ENCODE measurements around the gene CHL1.
"Not testable (repeated sequence)": the region's sequence is repeated elsewhere in the genome, so short reads cannot be mapped to it uniquely, and the experiment has no call there.

The CHL1 gene

GRCh38 chr3:346186-346585, 149.6 kb downstream of the CHL1 start:
- no peak for DNase-seq

DNA sequence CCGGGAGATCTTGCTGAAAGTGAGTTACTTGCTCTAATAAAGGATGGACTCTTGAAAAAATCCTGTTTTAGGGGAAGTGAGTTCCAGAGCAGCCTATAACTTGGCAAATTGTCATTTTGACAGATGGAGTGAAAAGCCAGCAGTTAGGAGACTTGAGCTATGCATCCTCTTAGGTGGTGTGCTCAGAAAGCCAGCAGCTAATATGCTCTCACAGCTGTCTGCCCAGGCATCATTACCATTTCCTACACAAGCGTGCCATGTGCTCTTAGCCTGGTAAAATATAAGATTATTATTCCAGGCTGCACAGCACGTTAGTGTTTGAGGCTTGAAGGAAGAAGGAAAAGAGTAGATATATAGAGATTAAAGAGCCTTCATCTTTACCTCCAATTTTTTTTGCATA, 151.0 kb downstream of the CHL1 start:
- DNase-seq: no peak

DNA sequence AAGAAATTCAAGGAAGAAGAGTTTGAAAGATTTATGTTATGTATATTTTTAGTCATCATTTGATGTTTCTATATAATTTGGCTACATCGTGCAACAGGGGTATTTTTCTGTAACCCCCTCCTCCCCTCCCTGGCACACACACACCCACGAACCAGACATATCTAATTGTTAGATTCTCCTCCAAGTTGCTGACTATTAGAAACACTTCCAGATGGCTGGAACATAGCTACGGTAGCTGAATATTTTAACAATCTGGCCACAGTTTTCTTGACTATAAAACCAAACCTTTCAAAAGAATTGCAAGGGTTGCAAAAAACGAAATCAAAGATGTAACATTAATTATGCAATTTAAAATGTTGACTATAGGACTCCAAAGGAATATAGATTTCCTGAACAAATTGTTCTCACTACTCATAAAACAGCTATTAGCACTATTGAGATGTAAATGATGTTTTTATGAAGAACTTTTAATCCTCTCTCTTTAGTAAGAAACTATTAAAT, 154.4 kb downstream of the CHL1 start:
- no peak for DNase-seq

DNA sequence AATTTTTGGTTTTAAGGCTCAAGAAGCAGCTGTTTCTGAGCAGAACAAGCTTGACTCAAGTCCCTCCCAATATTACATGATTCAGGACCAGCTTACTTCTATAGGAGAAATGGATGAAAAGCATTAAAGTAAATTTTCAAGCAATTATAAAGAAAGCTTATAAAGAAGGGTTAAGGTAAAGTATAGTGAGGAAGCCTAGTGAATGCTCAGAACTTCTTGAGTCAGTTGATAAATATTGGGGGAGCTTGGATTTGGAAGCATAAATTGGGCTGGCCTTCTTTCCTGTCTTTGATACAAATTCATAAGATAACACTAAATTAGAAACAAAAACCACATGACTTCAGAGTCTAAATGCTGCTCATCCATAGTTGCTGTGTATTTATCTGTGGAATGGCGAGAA, 156.0 kb downstream of the CHL1 start:
- no peak for DNase-seq

DNA sequence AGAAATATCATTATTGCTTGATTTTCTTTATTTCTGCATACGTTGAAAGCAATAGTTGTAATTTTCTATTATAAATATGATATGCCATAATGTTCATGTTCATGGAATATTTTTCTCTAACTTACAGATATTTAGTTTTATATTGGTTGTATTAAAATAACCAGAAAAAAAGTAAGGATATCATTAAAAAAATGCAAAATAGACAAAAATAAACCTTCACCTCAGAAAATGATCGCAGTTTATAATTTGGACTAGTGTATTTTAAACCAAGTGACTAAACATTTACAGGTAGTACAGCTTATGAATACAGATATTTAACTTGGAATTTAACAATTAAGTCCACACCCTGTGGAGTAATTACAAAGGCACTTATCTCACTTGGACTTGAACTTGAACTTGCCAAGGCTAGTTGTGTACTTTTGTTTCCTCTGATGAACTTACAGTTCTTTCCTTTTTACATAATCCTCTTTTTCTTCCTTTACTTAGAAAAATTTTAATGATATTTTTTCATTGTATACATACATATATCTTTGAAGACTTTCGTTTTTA, 156.7 kb downstream of the CHL1 start:
- DNase-seq: no peak

- DNase-seq: peak; percentile 27
These were observed 157.9 kb downstream of the CHL1 start for GRCh38 chr3:354432-354831.

DNA sequence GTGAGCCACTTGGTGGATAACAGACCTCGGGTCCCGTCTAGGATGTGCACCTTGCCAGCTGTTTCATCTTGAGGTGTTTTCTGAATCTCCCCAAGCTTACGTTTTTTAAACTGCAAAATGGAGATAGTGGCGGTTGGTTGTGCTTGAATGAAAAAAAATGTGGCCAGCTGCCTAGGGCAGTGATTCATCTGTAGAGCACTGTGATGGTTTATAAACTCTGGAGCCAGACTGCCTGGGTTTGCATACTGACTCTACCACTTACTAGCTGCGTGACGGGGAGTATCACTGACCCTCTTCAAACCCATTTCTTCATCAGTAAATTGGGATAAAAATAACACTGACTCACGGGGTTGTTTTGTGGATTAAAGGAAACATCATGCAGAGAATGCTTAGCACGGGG, 159.1 kb downstream of the CHL1 start:
- DNase-seq: no peak

GRCh38 chr3:356952-357351, 160.4 kb downstream of the CHL1 start:
- no peak for DNase-seq

GRCh38 chr3:359672-360071, 163.1 kb downstream of the CHL1 start:
- no peak for DNase-seq

DNA sequence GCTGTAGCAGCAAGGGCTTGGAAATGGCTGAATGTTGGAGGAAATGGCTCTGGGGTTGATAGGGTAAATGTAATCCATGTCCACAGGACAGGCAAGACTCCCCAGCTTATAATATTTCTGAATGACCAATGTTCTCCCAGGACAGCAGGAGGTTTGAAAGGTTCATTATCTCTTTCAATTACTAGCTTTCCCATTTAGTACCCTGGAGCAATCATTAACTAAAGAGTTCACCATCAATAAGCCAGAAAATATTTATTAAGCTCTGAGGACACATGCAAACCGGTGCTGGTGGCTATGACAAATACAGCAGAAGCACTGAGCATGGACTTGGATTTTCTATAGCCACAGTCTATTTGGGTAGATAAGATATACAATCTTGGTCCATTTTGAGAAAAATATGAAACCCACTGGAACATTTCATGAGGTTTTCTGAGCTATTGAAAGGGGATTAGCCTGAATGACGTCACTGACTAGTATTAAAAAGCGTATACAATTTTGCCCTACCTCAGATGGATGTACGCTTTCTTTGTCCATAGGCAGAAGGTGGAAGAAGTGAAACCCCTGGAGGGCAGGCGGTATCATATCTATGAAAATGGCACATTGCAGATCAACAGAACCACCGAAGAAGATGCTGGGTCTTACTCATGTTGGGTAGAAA, 166.2 kb downstream of the CHL1 start:
- DNase-seq: no peak

DNA sequence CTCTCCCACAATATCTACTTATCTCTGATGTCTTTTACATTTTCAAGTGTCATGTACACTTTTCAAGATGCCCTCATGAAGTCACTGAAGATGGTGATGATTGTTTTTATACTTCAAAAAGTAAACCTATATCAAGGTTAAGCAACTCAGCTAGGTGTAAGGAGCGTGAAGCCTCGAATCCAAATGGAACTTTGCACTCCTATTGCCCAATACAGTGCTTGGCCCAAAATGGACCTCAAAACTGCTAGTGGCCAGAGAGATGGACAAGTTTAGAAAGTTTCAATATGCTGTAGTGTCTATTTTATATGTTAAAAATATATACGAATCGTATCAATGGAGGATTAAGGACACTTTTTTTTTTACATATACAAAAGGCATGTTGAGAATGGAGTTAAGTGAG, 167.7 kb downstream of the CHL1 start:
- no peak for DNase-seq

DNA sequence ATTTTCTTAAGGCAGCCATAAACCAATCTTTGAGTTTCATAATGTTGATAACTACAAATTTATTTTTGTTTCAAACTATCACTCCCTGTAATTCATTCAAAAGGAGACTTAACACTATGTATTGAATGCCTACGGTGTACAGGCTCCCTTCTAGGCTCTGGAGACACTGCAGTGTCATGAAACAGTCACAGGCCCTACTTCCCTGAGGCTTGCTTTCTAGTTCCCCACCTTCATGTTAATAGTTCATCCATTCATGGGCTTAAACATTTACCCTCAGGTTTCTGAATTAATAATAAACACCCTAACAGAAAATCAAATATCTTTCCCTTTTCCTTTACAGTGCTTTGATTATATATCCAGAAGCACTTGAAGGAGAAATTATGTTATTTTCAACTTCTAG, 168.7 kb downstream of the CHL1 start:
- DNase-seq: no peak

DNA sequence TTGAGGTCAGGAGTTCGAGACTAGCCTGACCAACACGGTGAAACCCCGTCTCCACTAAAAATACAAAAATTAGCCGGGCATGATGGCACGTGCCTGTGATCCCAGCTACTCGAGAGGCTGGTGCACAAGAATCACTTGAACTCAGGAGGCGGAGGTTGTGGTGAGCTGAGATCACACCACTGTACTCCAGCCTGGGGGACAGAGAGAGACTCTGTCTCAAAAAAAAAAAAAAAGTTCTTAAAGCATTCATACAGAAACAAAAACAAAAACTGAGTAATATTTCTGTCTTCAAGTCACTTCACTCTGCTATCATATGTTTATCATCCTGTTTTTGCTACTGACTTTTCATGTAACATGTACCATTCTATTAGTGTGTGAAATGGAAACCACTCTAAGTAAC, 169.7 kb downstream of the CHL1 start:
- not testable (repeated sequence) for DNase-seq

- no peak for DNase-seq
These were observed 176.7 kb downstream of the CHL1 start for GRCh38 chr3:373193-373779.

- no peak for DNase-seq
These were observed 177.9 kb downstream of the CHL1 start for GRCh38 chr3:374459-374858.

DNA sequence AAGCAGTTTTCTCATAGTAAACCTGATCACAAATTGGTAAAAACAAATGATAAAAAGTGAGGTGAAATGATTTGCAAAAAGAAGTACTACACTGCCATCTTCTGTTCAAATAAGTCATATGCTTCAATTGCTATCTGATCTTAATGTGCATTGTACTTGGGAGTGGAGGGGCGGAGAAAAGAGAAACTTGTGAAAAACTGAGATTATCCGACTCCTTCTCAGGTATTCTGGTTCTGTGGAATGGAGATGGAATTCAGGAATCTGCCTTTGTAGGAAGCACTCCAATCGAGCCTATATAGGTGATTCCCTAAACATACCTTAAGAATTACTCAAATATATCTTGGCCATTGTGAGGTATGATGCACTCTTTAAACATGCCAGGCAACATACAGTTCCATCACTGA, 180.6 kb downstream of the CHL1 start:
- DNase-seq: peak; percentile 6

DNA sequence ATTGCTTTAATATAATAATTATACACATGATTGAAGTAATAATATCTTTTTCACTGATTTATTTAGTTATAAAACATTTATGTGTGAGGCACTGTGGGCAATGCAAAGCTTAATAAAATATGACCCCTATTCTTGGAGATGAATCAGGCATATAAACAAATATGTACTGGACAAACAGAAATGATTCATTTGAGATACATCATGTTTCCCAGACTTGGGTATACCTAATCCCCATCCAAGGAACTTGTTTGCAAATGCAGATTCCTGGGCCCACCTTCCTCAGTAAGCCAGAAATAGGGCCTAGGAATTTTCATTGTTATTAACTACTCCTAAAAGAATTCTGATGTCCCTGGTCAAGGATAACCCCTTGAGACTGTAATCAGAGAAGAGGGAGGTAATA, 184.2 kb downstream of the CHL1 start:
- no peak for DNase-seq

GRCh38 chr3:385151-385550, 188.6 kb downstream of the CHL1 start:
- peak; percentile 64 for DNase-seq

- no peak for DNase-seq
These were observed 198.2 kb downstream of the CHL1 start for GRCh38 chr3:394775-395174.

- no peak for DNase-seq
These were observed 199.7 kb downstream of the CHL1 start for GRCh38 chr3:396293-396692.

- no peak for DNase-seq
These were observed 203.1 kb downstream of the CHL1 start for GRCh38 chr3:399647-400046.

DNA sequence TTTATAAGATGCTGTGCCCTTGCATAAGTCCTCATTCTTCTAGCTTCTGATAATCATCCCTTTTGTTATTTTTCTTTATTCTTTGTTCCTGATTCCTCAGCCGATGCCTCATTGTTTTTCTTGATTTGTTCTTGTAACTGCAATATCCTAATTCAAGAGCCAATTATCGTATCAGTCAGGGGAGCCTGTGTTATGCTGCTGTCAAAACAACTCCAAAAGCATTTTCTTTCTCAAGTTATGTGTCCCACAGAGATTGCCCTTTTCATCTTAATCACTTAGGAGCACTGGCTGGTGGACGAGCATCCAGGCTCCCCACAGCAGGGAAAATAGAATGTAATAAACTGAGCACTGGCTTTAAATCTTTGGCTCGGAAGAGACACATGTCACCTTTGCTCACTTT, 207.3 kb downstream of the CHL1 start:
- DNase-seq: no peak

DNA sequence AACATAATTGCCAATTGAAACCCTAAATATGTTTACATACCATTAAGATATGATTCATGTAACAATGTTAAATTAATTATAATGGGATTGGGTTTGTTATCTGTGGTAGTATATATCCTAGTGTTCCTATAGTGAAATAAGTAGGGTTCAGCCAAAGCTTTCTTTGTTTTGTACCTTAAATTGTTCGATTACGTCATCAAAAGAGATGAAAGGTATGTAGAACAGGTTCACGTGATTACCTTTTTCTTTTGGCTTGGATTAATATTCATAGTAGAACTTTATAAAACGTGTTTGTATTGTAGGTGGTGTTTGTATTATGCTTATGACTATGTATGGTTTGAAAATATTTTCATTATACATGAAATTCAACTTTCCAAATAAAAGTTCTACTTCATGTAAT, 212.4 kb downstream of the CHL1 start:
- DNase-seq: no peak

- no peak for DNase-seq
These were observed 214.7 kb downstream of the CHL1 start for GRCh38 chr3:411226-411625.
